IPS DF 6.9 (cell line): ENCODE data around the gene HLA-E.
A peak's percentile ranks its signal among the peaks of the same experiment; 100 is the strongest.
"Not testable (repeated sequence)": the region's sequence is repeated elsewhere in the genome, so short reads cannot be mapped to it uniquely, and the experiment has no call there.

Experiments used
- DNase-seq: peaks from one replicate; pipeline ENCODE4 v3.0.0-alpha.2; 2013; ENCODE audit warnings: low read depth, low spot score
- H3K27ac ChIP-seq: one replicate; pipeline ENCODE4 v1.5.1; 2013; ENCODE audit warnings: low read length, control low read depth
- H3K27me3 ChIP-seq: 2 replicates; pipeline ENCODE4 v1.6.1; 2013; ENCODE audit warnings: mild to moderate bottlenecking, low read length; ENCODE audit not compliant: control insufficient read depth, insufficient read depth
- H3K36me3 ChIP-seq: 2 replicates; pipeline ENCODE4 v1.6.1; 2013; ENCODE audit warnings: low read length; ENCODE audit not compliant: control insufficient read depth, insufficient read depth
- H3K4me1 ChIP-seq: 2 replicates; pipeline ENCODE4 v1.6.1; 2013; ENCODE audit warnings: low read length; ENCODE audit not compliant: control insufficient read depth, insufficient read depth
- H3K4me3 ChIP-seq: 2 replicates; pipeline ENCODE4 v1.5.1; 2013; ENCODE audit warnings: mild to moderate bottlenecking, low read length
- H3K9me3 ChIP-seq: 2 replicates; pipeline ENCODE4 v1.6.1; 2013; ENCODE audit warnings: low read length, inconsistent platforms; ENCODE audit not compliant: control insufficient read depth, insufficient read depth
- WGBS: extraction: QIAGEN DNeasy Blood & Tissue Kit; methylation state at CpG from one replicate; pipeline ENCODE4 v1.1.7; 2013; ENCODE audit warnings: mixed read lengths, missing lambda C conversion rate; ENCODE audit not compliant: insufficient read length, insufficient coverage; 5-methylcytosine and 5-hydroxymethylcytosine counted together

Gene HLA-E

DNA sequence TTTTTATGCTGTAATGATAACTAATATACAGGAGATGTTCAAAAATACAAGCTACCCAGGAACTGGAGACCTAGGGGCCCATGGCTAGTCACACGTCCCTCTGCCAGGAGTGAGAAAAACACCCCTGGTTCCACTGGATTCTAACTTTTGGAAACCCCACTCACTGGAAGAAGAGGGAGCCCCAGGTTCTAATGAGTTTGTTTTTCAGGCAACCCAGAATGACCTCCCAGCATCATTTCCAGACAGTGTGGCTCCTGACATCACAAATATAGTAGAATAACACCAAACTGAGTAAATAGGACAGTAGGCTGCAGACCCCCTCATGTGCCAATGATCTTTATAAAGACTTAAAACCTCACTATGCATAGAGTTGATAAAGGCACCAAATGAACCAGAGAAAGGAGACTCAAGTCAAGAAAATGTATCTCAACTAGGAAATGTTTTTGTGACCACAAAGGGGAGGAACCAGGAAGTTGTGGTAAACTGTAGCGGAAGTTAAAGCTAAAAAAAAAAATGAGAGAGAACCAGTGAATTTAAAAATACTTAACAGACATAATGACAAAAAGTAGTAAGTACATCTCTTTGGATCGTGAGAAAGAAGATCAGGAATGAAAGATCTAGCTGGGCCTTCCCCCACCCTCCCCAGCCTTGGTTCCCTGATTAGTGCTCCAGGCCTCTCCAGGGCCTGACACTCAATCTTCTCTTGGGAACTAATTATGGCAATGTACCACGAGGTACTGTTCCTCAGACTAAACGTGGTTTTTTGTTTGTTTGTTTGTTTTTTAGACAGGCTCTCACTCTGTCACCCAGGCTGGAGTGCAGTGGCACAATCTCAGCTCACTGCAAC lies 19.8 kb downstream of the HLA-E start:
- Histone ChIP-seq H3K9me3 (no peaks in the 10 kb centered on the region), H3K4me3 (no peak overlapping the region), H3K27me3 (no peaks in the 10 kb centered on the region), H3K27ac (no peak overlapping the region), H3K4me1 (no peaks in the 10 kb centered on the region), H3K36me3 (no peaks in the 10 kb centered on the region)
- DNase-seq: no peak
- WGBS: no CpG with 5 or more reads among the region's 5 CpGs

DNA sequence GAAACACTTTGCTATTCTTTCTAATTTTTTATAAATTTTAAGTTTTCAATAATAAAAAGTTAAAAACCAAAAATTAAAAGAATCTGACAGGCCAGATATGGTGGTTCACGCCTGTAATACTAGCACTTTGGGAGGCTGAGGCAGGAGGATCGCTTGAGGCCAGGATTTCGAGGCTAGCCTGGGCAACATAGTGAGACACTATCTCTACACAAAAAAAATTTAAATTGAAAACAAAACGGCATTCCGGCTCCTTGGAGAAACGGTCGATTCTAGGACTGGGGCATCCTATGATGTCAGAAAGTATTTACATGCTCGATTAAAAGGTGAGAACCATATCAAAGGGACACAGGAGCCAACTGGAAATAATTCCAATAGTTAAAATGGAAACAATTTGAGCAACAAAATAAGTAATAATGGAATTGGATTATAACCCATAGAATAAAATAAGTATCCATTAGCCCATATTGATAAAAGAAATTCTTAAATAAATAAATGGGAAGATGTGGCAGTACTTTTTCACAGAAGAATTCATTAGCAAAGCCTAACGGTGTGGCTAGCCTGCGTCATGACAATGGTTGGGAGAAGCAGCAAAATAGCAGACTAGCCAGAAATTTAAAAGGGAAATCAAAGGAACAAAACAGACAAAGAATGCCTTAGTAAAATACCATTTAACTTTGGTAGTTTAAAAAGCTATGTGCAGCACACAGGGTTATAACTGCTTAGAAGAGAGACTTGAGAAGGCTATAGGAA lies 21.3 kb downstream of the HLA-E start:
- no peak for DNase-seq
- Histone ChIP-seq H3K27ac (no peak overlapping the region), H3K4me3 (no peak overlapping the region), H3K36me3 (no peaks in the 10 kb centered on the region), H3K4me1 (no peaks in the 10 kb centered on the region), H3K27me3 (no peaks in the 10 kb centered on the region), H3K9me3 (no peaks in the 10 kb centered on the region)
- WGBS: no CpG with 5 or more reads among the region's 10 CpGs

DNA sequence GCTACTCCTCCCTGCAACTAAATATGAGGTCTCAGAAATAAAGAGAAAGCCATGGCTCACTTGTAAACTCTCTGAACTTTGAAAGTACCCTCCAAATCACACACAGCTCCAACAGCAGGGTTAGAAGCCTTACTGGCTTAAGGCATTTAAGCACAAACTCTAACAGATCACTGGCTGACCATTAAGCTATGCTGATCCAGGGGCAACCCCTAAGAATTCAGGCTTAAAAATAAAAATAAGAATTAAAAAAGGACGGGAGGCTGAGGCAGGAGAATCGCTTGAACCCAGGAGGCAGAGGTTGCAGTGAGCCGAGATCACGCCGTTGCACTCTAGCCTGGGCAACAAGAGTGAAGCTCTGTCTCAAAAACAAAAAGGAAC lies 21.8 kb downstream of the HLA-E start:
- Histone ChIP-seq H3K27me3 (no peaks in the 10 kb centered on the region), H3K4me1 (no peaks in the 10 kb centered on the region)

DNA sequence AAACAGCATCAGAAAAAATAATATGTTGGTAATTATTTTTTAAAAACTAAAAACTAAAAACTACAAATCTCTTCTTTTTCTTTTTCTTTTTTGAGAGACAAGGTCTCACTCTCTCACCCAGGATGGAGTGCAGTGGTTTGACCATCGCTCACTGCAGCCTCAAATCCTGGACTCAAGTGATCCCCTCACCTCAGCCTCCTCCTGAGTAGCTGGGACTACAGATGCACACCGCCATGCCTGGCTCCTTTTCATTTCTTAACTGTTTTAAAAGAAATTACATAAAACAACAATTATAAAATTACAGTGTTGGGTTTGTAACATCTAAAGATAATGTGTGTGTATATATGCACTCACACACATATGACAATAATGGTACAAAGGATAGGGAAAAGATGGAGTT lies 24.1 kb downstream of the HLA-E start:
- Histone ChIP-seq H3K27me3 (no peaks in the 10 kb centered on the region), H3K4me1 (no peaks in the 10 kb centered on the region), H3K4me3 (no peak overlapping the region), H3K9me3 (no peaks in the 10 kb centered on the region), H3K36me3 (no peaks in the 10 kb centered on the region), H3K27ac (no peak overlapping the region)
- DNase-seq: no peak
- no CpG with 5 or more reads among the region's 2 CpGs for WGBS

More for the DNA sequence above, 21.8 kb downstream of the HLA-E start:
- no peaks in the 10 kb centered on the region for H3K9me3 ChIP-seq
- no peak overlapping the region for H3K4me3 ChIP-seq
- DNase-seq: no peak
- no peaks in the 10 kb centered on the region for H3K36me3 ChIP-seq
- H3K27ac ChIP-seq: no peak overlapping the region
- WGBS: no CpG with 5 or more reads among the region's 5 CpGs

DNA sequence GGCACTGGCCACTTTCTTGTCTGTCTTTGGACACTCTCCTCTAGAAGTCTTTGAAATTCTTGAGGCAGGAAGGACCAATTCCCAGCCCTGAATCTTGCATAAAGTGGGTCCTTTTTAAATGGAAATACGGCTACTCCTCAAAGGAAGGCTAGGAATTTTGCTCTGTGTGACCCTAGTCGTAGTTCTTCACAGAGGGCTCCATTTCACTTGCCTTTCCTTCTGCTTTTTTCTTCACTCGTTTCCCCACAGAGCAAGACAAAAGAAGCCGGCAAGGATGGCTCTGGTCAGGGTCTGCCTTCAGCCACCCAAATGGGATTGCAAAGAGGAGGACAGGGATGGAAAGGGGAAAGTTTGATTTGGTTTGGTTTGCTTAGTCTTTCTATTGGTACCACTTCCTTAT lies 25.8 kb downstream of the HLA-E start:
- no peaks in the 10 kb centered on the region for H3K4me1 ChIP-seq
- DNase-seq: no peak
- H3K36me3 ChIP-seq: no peaks in the 10 kb centered on the region
- WGBS: no CpG with 5 or more reads among the region's 4 CpGs
- no peaks in the 10 kb centered on the region for H3K9me3 ChIP-seq
- H3K4me3 ChIP-seq: no peak overlapping the region
- H3K27ac ChIP-seq: peak overlapping the region; percentile 30
- H3K27me3 ChIP-seq: no peaks in the 10 kb centered on the region

DNA sequence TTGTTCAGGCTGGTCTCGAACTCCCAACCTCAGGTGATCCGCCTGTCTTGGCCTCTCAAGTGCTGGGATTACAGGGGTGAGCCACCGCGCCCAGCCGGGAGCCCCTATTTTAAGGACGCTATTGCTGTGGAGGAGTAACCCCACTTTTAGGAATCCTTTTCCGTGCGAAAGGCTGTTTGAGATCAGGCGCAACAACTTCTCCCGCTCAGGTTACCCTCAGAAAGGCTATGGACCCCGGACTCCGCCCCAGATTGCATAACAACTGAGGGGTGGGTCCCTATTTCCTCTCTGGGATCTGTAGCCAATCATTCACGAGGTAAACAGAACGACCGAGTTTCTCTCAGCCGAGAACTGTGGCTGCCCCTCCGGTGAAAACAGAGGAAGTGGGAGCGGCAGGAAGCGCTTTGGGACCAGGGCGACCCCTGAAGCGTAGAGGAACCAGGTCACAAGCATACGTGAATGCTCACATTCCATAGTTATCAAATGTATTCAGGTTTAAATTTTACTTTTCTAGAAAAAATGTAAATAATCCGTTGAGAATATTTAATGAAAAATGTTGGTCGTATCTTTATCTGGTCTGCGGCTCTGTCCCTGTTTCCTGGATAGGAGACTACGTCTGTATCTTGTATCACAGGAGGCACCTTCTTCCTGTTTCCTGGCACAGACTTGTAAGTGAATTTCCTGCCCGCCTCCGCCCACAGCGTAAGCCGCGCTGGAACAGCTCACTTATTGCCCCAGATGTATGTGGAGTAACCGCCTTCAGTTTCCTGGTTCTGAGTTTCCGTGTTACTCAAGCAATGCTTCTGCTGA lies 26.8 kb downstream of the HLA-E start:
- Histone ChIP-seq H3K27ac (no peak overlapping the region), H3K36me3 (no peaks in the 10 kb centered on the region), H3K9me3 (no peaks in the 10 kb centered on the region), H3K4me3 (peak overlapping the region; percentile 17; the same call in 1 of the 2 replicates), H3K4me1 (no peaks in the 10 kb centered on the region), H3K27me3 (no peaks in the 10 kb centered on the region)
- no CpG with 5 or more reads among the region's 33 CpGs for WGBS
- peak; percentile 85 for DNase-seq

DNA sequence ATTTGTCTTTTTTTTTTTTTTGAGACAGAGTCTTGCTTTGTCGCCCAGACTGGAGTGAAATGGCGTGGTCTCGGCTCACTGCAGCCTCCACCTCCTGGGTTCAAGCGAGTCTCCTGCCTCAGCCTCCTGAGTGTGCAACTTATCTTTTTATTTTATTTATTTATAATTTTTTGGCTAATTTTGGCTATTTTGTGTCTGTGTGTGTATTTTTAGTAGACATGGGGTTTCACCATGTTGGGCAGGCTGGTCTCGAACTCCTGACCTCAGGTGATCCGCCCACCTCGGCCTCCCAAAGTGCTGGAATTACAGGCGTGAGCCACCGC lies 27.4 kb downstream of the HLA-E start:
- H3K27ac ChIP-seq, H3K27me3 ChIP-seq, H3K36me3 ChIP-seq, DNase-seq, H3K9me3 ChIP-seq, H3K4me1 ChIP-seq, H3K4me3 ChIP-seq: not testable (repeated sequence)
- no CpG with 5 or more reads among the region's 9 CpGs for WGBS

DNA sequence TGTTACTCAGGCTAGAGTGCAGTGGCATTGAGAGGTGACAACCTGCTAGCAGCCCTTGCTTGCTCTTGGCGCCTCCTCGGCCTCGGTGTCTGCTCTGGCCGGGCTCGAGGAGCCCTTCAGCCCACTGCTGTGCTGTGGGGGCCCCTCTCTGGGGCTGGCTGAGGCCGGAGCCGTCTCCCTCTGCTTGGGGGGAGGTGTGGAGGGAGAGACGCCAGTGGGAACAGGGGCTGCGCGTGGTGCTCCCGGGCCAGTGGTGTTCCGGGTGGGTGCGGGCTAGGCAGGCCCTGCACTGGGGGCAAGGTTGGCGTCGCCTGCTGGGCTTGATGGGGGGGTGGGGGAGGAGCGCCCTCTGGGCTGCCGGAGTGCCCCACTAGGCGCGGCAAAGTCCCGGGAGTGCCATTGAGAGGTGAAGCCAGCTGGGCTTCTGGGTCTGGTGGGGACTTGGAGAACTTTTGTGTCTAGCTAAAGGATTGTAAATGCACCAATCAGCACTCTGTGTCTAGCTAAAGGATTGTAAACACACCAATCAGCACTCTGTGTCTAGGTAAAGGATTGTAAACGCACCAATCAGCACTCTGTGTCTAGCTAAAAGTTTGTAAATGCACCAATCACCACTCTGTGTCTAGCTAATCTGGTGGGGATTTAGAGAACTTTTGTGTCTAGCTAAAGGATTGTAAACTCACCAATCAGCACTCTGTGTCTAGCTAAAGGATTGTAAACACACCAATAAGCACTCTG lies 28.6 kb downstream of the HLA-E start:
- no CpG with 5 or more reads among the region's 21 CpGs for WGBS
- not testable (repeated sequence) for H3K36me3 ChIP-seq, H3K27me3 ChIP-seq, H3K9me3 ChIP-seq, H3K4me1 ChIP-seq, DNase-seq, H3K27ac ChIP-seq, H3K4me3 ChIP-seq

DNA sequence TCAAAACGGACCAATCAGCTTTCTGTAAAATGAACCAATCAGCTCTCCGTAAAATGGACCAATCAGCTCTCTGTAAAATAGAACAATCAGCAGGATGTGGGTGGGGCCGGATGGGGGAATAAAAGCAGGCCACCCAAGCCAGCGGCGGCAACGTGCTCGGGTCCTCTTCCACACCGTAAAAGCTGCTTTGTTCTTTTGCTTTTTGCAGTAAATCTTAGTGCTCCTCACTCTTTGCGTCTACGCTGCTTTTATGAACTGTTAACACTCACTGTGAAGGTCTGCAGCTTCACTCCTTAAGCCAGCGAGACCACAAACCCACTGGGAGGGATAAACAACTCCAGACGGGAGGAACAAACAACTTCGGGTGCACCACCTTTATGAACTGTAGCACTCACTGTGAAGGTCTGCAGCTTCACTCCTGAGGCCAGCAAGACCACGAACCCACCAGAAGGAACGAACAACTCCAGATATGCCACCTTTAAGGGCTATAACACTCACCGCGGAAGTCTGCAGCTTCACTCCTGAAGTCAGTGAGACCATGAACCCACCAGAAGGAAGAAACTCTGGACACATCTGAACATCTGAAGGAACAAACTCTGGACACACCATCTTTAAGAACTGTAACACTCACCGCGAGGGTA lies 29.3 kb downstream of the HLA-E start:
- no CpG with 5 or more reads among the region's 19 CpGs for WGBS
- H3K9me3 ChIP-seq: not testable (repeated sequence)

More for the DNA sequence above, 29.3 kb downstream of the HLA-E start:
- DNase-seq, H3K27me3 ChIP-seq, H3K27ac ChIP-seq, H3K36me3 ChIP-seq, H3K4me1 ChIP-seq, H3K4me3 ChIP-seq: not testable (repeated sequence)
